Naive thymus-derived CD4-positive, alpha-beta T cell (primary cell): ENCODE results near the gene SLC4A7. TPM values are rescaled to one million over a fixed set of nuclear protein-coding genes. Genes with fewer than 3 reads are reported as not detected.

Source experiments
- ATAC-seq: fragments of 150-1000 bp; cut with Tn5 transposase; 2 replicates; pipeline ENCODE4 v1.10.0; 2021; ENCODE audit warnings: mild to moderate bottlenecking, moderate library complexity
- CTCF ChIA-PET: fragments of 350-600 bp; sonication (Branson Sonifier 250); formaldehyde crosslinking; loops from one replicate; lab custom pipeline; 2021; ENCODE audit warnings: antibody characterized with exemption; lab: Charles Lee
- POLR2A ChIA-PET: fragments of 350-600 bp; sonication (Branson Sonifier 250); formaldehyde crosslinking; loops from one replicate; lab custom pipeline; 2021; ENCODE audit warnings: antibody characterized with exemption, inconsistent platforms; lab: Charles Lee
- DNase-seq, 9 donors: peaks; one replicate each; pipeline versions ENCODE4 v3.0.0 to v3.0.0-alpha.2; 2020 to 2022; ENCODE audit warnings: mixed read lengths in 1 of 9
- H3K27ac ChIP-seq: one replicate; pipeline ENCODE4 v1.7.0; 2013; ENCODE audit warnings: mild to moderate bottlenecking, low read depth, low read length, moderate library complexity
- H3K27me3 ChIP-seq, 2 donors: one replicate each; pipeline ENCODE4 v1.7.0; 2013; ENCODE audit warnings: low read length in 2 of 2, mild to moderate bottlenecking in 2 of 2, moderate library complexity in 2 of 2; ENCODE audit not compliant: control insufficient read depth in 2 of 2, insufficient read depth in 2 of 2
- H3K36me3 ChIP-seq, 3 experiments: 1 replicate in 2 of 3; 2 replicates in 1 of 3; pipeline ENCODE4 v1.7.0; 2013; ENCODE audit warnings: low read length in 3 of 3, mild to moderate bottlenecking in 3 of 3, moderate library complexity in 1 of 3; ENCODE audit not compliant: insufficient read depth in 3 of 3, control insufficient read depth in 2 of 3
- H3K4me1 ChIP-seq, 2 donors: one replicate each; pipeline ENCODE4 v1.7.0; 2013; ENCODE audit warnings: low read length in 2 of 2, mild to moderate bottlenecking in 2 of 2, moderate library complexity in 1 of 2; ENCODE audit not compliant: control insufficient read depth in 2 of 2, insufficient read depth in 2 of 2
- H3K4me3 ChIP-seq: 2 replicates; pipeline ENCODE4 v1.7.0; 2013; ENCODE audit warnings: mild to moderate bottlenecking, low read length
- H3K9me3 ChIP-seq, 3 experiments: 1 replicate in 2 of 3; 2 replicates in 1 of 3; pipeline ENCODE4 v1.7.0; 2013; ENCODE audit warnings: low read length in 3 of 3; ENCODE audit not compliant: control insufficient read depth in 2 of 3
- H3K27ac Mint-ChIP-seq, 9 donors: one replicate each; pipeline ENCODE4 v1.8.0; 2020 to 2022; ENCODE audit warnings: mixed read lengths in 9 of 9, mild to moderate bottlenecking in 8 of 9, moderate library complexity in 5 of 9, inconsistent platforms in 2 of 9
- H3K27me3 Mint-ChIP-seq, 5 donors: one replicate each; pipeline ENCODE4 v1.8.0; 2021 to 2022; ENCODE audit warnings: mixed read lengths in 5 of 5, mild to moderate bottlenecking in 1 of 5
- H3K36me3 Mint-ChIP-seq, 5 donors: one replicate each; pipeline ENCODE4 v1.8.0; 2020 to 2022; ENCODE audit warnings: mixed read lengths in 5 of 5, mild to moderate bottlenecking in 3 of 5, inconsistent platforms in 1 of 5
- H3K4me1 Mint-ChIP-seq, 7 donors: one replicate each; pipeline ENCODE4 v1.8.0; 2020 to 2022; ENCODE audit warnings: mixed read lengths in 7 of 7, mild to moderate bottlenecking in 3 of 7, inconsistent platforms in 1 of 7
- H3K4me3 Mint-ChIP-seq, 10 donors: one replicate each; pipeline ENCODE4 v1.8.0; 2020 to 2022; ENCODE audit warnings: mild to moderate bottlenecking in 10 of 10, mixed read lengths in 10 of 10, moderate library complexity in 6 of 10, inconsistent platforms in 2 of 10
- H3K9me3 Mint-ChIP-seq, 11 donors: one replicate each; pipeline ENCODE4 v1.8.0; 2020 to 2022; ENCODE audit warnings: mixed read lengths in 11 of 11, mild to moderate bottlenecking in 4 of 11, inconsistent platforms in 1 of 11, moderate library complexity in 1 of 11
- intact Hi-C, 2 donors: fragments of 100-400 bp; cut with micrococcal nuclease; formaldehyde crosslinking; loops; one replicate each; pipeline ENCODE4 v1.15.1; 2023
- polyA plus RNA-seq, 2 donors: library from polyadenylated mRNA; unstranded; fragments of 300-500 nt; fragmentation: Illumina TruSeq; gene quantifications; one replicate each; pipeline ENCODE4 v1.2.3, GENCODE V29; 2021
- total RNA-seq, 6 experiments: library from RNA in 5 of 6; stranded (reverse) in 5 of 6; gene quantifications; 1 replicate in 5 of 6; 2 replicates in 1 of 6; pipeline ENCODE4 v1.2.3 and lab custom pipeline; 2021 to 2026

Gene SLC4A7
- total and polyA plus RNA-seq, 7 experiments from 2014 or later, result 9.3 to 69.1 (median 38.4) TPM

DNA sequence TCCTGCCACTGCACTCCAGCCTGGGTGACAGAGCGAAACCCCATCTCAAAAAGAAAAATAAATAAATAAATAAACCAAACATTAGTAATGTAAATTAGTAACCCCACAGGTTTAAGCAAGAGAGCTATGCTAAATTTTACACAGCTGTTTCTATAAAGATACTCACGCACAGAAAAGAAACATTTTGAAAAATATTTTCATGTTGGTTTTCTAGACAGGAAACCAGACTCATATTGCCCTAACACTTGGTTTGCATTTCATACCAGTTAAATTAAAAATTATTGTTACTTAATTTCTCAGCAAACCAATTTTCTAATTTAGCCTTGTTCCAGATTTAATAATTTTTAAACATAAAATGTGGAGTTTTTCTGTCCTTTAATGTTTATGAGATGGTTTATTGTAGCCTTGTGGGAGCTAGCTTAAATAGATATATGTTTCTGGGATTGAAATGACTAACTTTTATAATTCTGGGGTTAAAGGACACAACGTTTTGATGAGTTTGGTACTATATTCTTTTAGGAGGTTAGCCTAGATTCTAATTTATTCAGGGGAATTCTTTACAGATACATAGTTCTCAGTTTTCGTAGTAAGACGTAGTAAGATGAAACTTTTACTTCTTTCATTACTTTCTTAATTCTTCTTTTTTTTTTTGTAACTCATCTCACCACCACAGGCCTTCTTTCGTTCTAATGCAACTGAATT, 42.6 kb upstream of the SLC4A7 start:
- H3K9me3 Mint-ChIP-seq, result no peaks in the 10 kb centered on the region
- no peak overlapping the region for H3K27ac Mint-ChIP-seq
- peaks cover 0 to 2% (median 0%) of the 10 kb centered on the region in 7 donors for H3K4me1 Mint-ChIP-seq
- ATAC-seq, result no peak
- Histone ChIP-seq H3K36me3 (no peaks in the 10 kb centered on the region), H3K4me1 (no peaks in the 10 kb centered on the region), H3K27ac (no peak overlapping the region), H3K27me3 (no peaks in the 10 kb centered on the region), H3K4me3 (no peak overlapping the region), H3K9me3 (no peaks in the 10 kb centered on the region)
- intact Hi-C loops, result no loop called here
- no peak overlapping the region for H3K4me3 Mint-ChIP-seq
- no peaks in the 10 kb centered on the region for H3K36me3 Mint-ChIP-seq
- DNase-seq, result no peak
- CTCF ChIA-PET, result no interaction called here
- POLR2A ChIA-PET, result no interaction called here
- H3K27me3 Mint-ChIP-seq, result no peaks in the 10 kb centered on the region

DNA sequence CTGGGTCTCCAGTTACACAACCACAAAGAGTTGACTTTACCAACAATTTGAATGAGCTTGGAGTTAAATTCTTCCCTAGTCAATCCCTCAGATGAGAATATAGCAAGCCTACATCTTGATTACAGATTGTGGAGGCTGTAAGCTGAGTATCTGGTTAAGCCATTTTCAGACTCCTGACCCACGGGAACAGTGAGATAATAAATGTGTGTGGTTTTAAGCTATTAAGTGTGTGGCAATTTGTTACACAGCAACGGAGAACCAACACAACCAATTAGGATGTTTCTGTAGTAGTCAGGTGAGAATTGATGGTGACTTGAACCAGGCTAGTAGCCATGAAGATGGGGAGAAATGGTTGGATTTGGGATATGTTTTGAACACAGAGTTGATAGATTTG, 37.7 kb upstream of the SLC4A7 start:
- Histone ChIP-seq H3K9me3 (no peaks in the 10 kb centered on the region), H3K4me1 (no peaks in the 10 kb centered on the region), H3K4me3 (no peak overlapping the region), H3K36me3 (no peaks in the 10 kb centered on the region), H3K27me3 (no peaks in the 10 kb centered on the region), H3K27ac (no peak overlapping the region)
- CTCF ChIA-PET, result no interaction called here
- no peak for ATAC-seq
- Mint-ChIP-seq H3K9me3 (peaks cover 0 to 2% (median 0%) of the 10 kb centered on the region in 11 donors), H3K4me1 (peaks cover 0 to under 1% (median 0%) of the 10 kb centered on the region in 7 donors), H3K27me3 (no peaks in the 10 kb centered on the region), H3K4me3 (no peak overlapping the region), H3K36me3 (peaks cover 0 to 4% (median 0%) of the 10 kb centered on the region in 5 donors), H3K27ac (no peak overlapping the region)
- POLR2A ChIA-PET, result no interaction called here
- DNase-seq, result no peak
- intact Hi-C loops, result no loop called here

DNA sequence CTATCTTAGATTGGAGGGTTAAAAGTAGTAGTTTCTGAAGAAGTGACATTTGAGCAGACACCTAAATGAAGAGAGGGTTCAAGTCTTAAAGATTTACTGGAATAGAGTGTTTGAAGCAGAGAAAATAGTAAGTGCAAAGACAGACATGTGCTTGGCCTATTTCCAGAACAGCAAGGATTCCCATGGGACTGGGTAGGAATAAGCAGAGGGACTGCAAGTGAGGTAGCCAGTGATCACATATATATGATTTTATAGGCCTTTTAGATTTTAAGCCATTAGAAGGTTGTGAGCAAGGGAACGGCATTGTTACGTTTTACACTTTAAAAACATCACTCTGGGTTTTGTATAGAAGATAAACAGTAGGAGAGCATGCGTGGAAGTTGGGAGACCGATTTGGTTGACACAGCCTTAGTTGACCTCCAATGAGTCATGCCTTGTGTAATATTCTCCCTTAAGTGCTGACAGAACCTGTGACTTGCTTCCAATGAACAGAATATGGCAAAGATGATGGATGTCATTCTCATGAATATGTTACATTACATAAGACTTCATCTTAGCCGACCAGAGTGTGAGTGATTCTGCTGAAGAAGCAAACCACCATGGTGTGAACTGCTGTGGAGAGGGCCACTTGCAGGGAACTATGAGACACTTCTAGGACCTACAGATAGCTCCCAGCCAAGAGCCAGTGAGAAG, 37.1 kb upstream of the SLC4A7 start:
- POLR2A ChIA-PET, result no interaction called here
- ATAC-seq, result peak; percentile 89

DNA sequence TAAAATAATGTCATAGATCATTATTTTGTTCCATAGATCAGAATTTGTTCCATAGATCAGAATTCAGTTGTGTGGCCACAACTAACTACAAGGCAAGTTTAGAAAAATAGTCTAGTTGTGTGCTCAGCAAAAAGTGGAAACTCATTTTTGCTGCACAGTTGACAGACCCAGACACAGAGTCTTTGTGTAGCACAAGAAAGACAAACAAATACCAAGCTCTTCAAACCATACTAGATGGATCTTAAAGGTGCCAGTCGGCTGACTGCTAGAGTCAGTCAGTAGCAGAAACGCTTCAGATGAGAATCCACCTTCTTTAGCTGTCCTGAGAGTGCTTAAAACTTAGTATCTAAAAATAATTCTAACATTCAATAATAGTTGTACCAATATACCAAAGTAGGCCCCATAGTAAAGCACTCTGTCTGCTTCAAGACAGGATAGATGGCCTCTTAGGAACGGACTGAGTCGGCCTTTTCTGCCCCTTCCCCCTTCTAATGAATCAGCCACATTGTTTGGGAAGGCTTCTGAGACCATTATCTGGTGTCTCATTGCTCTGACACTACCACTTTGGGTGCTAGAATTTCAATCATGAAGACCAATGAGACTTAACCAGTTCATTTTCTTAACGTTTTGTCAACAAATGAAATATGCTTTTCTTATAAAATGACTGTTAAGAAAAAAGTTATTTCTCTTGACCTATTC, 27.7 kb upstream of the SLC4A7 start:
- ATAC-seq (no peak), DNase-seq (no peak)
- H3K27me3 ChIP-seq, result no peaks in the 10 kb centered on the region
- no peaks in the 10 kb centered on the region for H3K36me3 ChIP-seq
- CTCF ChIA-PET, result interaction anchor here (1.1 kb wide), 1 partner anchor 15 kb away, joined by 3 read pairs; no protein-coding TSS in a partner anchor
- POLR2A ChIA-PET, result no interaction called here
- no peaks in the 10 kb centered on the region for H3K4me1 ChIP-seq
- no peaks in the 10 kb centered on the region for H3K9me3 ChIP-seq
- peak overlapping the region in 1 of 9 donors; percentile 16 for H3K27ac Mint-ChIP-seq
- H3K27ac ChIP-seq, result no peak overlapping the region
- intact Hi-C loops, result no loop called here
- H3K4me3 ChIP-seq, result no peak overlapping the region
- no peak overlapping the region for H3K4me3 Mint-ChIP-seq
- H3K9me3 Mint-ChIP-seq, result peaks cover 0 to 2% (median 0%) of the 10 kb centered on the region in 11 donors
- peaks cover 0 to 2% (median 0%) of the 10 kb centered on the region in 7 donors for H3K4me1 Mint-ChIP-seq
- H3K36me3 Mint-ChIP-seq, result no peaks in the 10 kb centered on the region
- H3K27me3 Mint-ChIP-seq, result no peaks in the 10 kb centered on the region

More for the DNA sequence above, 37.1 kb upstream of the SLC4A7 start:
- Mint-ChIP-seq H3K4me3 (no peak overlapping the region), H3K9me3 (peaks cover 0 to 2% (median 0%) of the 10 kb centered on the region in 11 donors), H3K4me1 (no peaks in the 10 kb centered on the region), H3K27me3 (no peaks in the 10 kb centered on the region), H3K27ac (no peak overlapping the region), H3K36me3 (peaks cover 0 to 4% (median 0%) of the 10 kb centered on the region in 5 donors)
- Histone ChIP-seq H3K4me3 (no peak overlapping the region), H3K4me1 (no peaks in the 10 kb centered on the region), H3K27me3 (no peaks in the 10 kb centered on the region), H3K9me3 (no peaks in the 10 kb centered on the region), H3K27ac (no peak overlapping the region), H3K36me3 (no peaks in the 10 kb centered on the region)
- DNase-seq, result no peak
- CTCF ChIA-PET, result no interaction called here
- intact Hi-C loops, result no loop called here

DNA sequence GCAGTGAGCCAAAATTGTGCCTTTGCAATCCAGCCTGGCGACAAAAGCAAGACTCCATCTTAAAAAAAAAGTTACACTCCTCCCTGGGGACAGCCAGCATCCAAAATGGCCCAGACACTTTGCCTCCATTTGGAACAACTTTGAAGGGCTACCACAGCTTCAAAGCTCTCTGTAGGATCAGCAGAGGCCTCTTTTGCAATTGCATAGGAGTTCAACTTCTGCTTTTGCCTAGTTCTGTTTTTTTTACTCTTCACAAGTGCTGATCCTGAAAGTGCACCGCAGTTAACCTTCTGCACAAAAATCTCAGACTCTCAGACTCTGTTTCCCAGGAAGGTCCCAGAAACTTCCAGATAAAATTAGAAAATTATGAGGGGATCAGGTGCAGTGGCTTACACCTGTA, 25.2 kb upstream of the SLC4A7 start:
- CTCF ChIA-PET, result no interaction called here
- no peak overlapping the region for H3K27ac Mint-ChIP-seq
- H3K4me1 Mint-ChIP-seq, result peaks cover 0 to 3% (median 0%) of the 10 kb centered on the region in 7 donors
- intact Hi-C loops, result no loop called here
- H3K4me3 Mint-ChIP-seq, result no peak overlapping the region
- ATAC-seq (peak; percentile 67), DNase-seq (no peak)
- H3K9me3 Mint-ChIP-seq, result peaks cover 0 to 2% (median 0%) of the 10 kb centered on the region in 11 donors
- H3K36me3 ChIP-seq, result no peaks in the 10 kb centered on the region
- POLR2A ChIA-PET, result no interaction called here
- no peak overlapping the region for H3K4me3 ChIP-seq
- no peaks in the 10 kb centered on the region for H3K36me3 Mint-ChIP-seq
- no peaks in the 10 kb centered on the region for H3K27me3 Mint-ChIP-seq
- H3K4me1 ChIP-seq, result no peaks in the 10 kb centered on the region
- H3K27me3 ChIP-seq, result no peaks in the 10 kb centered on the region
- no peaks in the 10 kb centered on the region for H3K9me3 ChIP-seq
- H3K27ac ChIP-seq, result no peak overlapping the region

DNA sequence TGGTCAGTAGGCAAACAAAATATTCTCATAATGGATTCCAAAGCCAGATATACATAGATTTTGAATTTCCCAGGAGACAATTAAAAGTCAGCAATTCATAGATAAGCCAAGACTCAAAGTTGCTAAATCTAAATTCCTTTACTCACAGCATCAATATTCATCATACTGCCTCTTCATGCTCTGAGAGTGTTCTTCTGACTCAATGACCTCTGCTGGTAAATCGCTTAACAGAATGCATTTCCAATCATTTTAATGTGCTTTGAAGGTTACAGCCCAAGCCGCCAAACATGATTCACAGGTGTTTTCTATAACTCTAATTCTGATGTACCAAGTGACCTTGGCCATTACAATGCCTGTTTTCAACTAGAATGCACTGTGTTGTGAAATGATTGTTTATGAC, 24.2 kb upstream of the SLC4A7 start:
- POLR2A ChIA-PET, result no interaction called here
- Histone ChIP-seq H3K9me3 (no peaks in the 10 kb centered on the region), H3K27ac (no peak overlapping the region), H3K4me3 (no peak overlapping the region), H3K36me3 (no peaks in the 10 kb centered on the region), H3K4me1 (no peaks in the 10 kb centered on the region), H3K27me3 (no peaks in the 10 kb centered on the region)
- peaks cover 0 to 3% (median 0%) of the 10 kb centered on the region in 7 donors for H3K4me1 Mint-ChIP-seq
- H3K36me3 Mint-ChIP-seq, result no peaks in the 10 kb centered on the region
- ATAC-seq (no peak), DNase-seq (no peak)
- H3K4me3 Mint-ChIP-seq, result no peak overlapping the region
- H3K9me3 Mint-ChIP-seq, result peaks cover 0 to 2% (median 0%) of the 10 kb centered on the region in 11 donors
- intact Hi-C loops, result no loop called here
- H3K27me3 Mint-ChIP-seq, result no peaks in the 10 kb centered on the region
- CTCF ChIA-PET, result no interaction called here
- peak overlapping the region in 1 of 9 donors; percentile 15 for H3K27ac Mint-ChIP-seq
